C4-2B (cell line): ENCODE measurements around the gene CYP51A1.

Experiments used
- ZFX ChIP-seq: fragments of 450-650 bp; IDR thresholded peaks from 2 replicates; pipeline ENCODE4 v1.6.1; 2017
- TF ChIP-seq, protein P1 (sequence below): fragments of 450-650 bp; conservative IDR thresholded peaks from 2 replicates; pipeline ENCODE4 v1.5.1; 2017; ENCODE audit warnings: mild to moderate bottlenecking

DNA sequence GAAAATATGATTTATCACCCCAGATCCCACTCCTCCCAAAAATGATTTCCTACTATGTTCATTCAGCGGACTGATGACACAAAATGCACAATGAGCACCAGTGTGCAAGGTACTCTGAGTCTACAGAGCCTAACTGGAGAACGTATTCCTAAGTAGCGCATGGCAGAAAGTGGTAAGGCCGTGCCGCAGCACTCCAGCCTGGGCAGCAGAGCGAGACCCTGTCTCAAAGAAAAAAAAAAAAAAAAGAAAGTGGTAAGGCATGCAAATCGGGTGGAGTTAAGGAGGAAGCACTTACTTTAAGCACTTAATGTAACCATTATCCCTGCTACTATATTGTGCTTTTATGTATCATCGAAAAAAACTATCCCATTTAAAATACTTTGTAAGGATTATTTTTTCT is 25.5 kb downstream of the CYP51A1 start:
- TF ChIP-seq, protein P1, sequence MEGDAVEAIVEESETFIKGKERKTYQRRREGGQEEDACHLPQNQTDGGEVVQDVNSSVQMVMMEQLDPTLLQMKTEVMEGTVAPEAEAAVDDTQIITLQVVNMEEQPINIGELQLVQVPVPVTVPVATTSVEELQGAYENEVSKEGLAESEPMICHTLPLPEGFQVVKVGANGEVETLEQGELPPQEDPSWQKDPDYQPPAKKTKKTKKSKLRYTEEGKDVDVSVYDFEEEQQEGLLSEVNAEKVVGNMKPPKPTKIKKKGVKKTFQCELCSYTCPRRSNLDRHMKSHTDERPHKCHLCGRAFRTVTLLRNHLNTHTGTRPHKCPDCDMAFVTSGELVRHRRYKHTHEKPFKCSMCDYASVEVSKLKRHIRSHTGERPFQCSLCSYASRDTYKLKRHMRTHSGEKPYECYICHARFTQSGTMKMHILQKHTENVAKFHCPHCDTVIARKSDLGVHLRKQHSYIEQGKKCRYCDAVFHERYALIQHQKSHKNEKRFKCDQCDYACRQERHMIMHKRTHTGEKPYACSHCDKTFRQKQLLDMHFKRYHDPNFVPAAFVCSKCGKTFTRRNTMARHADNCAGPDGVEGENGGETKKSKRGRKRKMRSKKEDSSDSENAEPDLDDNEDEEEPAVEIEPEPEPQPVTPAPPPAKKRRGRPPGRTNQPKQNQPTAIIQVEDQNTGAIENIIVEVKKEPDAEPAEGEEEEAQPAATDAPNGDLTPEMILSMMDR = no peak
- TF ChIP-seq ZFX = no peak
